ENCODE data around the gene PLEKHM3.

Gene PLEKHM3

DNA sequence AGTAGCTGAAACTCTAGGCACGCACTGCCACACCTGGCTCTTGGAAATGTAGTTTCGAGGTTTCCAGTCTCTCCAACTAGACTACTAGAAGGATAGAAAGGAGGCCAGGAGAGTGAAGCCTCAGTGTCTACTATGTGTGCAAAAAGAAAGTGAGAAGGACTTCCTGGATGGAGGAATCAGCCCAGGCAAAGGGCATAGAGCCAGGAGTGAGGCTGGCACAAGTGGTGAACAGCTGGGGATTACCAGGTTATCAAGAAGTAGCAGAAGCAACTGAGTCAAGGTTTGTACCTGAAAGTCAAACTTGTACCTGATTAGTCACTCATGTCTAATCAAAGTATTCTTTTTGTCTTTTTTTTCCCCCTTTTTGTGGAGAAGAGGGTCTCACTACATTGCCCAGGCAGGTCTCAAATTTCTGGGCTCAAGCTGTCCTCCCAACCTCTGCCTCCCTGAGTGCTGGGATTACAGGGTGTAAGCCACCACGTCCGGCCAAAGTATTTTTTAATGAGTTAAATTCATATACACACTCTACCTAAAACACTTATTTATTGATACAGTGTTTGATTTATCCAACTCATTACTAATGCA is 246.9 kb downstream of the PLEKHM3 start:
- no peak for DNase-seq

DNA sequence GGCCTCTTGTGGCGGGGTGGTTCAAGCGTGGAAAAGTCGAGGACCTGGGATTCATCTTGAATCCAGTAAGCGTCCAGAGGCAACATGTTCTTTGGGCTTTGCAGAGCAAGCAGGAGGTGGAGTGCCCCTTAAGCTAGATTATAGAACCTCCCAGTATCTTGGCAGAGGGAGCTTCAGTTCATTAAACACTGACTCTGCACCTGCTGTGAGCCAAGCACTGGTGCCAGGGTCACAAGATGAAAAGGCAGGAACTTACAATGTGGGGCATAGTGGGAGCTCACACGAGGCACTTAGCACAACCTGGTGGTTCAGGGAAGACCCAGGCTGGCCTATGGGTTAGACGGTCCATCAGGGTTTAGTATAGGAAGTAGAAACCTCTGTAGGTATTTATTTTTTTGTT is 248.2 kb downstream of the PLEKHM3 start:
- no peak for DNase-seq

DNA sequence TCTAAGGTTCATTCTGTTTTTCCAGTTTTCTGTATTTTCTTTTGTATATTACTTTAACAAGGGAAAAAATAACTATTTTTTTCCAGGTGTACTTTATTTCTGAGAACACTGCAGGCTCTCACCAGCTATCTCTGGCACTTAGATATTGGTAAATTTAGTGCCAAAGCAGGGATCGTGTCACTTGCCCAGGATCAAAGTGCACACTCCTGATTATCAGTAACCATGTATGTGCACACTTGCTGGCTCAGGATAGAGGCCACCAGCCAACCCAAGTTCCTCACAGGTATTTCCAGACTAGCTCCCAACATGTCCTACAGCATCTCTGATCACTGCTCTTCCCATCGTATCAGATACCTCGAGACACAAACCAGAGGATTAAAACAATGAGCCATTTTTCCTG is 249.9 kb downstream of the PLEKHM3 start:
- no peak for DNase-seq

DNA sequence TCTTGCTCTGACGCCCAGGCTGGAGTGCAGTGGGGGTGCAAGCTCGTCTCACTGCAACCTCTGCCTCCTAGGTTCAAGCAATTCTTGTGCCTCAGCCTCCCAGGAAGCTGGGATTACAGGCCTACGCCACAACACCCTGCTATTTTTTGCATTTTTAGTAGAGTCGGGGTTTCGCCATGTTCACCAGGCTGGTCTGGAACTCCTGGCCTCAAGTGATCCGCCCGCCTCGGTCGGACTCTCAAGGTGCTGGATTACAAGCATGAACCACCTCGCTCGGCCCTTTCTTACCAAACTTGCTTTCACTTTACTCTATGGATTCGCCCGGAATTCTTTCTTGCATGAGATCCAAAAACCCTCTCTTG is 252.5 kb downstream of the PLEKHM3 start:
- no peak for DNase-seq

DNA sequence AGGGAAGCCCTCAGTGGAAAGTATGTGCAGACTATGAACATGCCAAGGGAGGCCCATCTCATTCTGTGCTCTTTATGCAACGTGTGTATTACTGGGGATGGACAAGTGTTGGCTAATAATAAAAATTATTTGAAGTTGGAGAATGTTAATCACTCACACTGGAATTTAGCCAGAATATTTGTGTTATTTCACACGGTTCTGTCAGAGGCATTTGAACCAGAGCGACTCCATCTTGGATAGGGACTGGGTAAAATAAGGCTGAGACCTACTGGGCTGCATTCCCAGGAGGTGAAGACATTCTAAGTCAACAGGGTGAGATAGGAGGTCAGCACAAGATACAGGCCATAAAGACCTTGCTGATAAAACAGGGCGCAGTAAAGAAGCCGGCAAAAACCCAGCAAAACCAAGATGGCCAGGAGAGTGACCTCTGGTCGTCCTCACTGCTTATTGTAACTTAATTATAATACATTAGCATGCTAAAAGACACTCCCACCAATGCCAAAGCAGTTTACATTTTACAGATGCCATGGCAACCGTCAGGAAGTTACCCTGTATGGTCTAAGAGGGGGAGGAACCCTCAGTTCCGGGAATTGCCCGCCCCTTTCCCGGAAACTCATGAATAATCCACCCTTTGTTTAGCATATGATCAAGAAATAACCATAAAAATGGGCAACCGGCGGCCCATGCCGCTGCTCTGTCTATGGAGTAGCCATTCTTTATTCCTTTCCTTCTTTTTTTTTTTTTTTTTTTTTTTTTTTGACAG is 253.1 kb downstream of the PLEKHM3 start:
- no peak for DNase-seq

DNA sequence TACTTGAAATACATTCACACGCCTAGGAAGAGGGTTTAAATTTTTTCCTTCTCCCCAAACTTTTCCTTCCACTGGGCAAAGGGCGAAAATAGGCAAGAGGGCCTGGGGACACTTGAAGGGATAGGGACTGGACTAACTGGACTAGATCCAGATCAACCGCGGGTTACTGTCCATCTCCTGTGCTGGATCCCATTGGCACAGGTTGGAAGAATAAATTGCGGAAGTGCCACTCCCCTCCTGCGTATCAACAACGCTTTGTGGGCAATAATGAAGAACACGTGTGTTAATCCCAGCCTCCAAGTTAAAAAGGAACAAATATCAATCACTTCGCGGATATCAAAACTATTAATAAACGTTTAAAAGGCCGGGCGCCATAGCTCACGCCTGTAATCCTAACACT is 253.9 kb downstream of the PLEKHM3 start:
- DNase-seq, result no peak

Data from HCEC 1CT (cell line).